Measurements from ENCODE around the gene SPON1. TPM values are rescaled to one million over a fixed set of nuclear protein-coding genes. Genes with fewer than 3 reads are reported as not detected.

The SPON1 gene
- total RNA-seq, 1 experiment from 2014 or later = 0.20 TPM

DNA sequence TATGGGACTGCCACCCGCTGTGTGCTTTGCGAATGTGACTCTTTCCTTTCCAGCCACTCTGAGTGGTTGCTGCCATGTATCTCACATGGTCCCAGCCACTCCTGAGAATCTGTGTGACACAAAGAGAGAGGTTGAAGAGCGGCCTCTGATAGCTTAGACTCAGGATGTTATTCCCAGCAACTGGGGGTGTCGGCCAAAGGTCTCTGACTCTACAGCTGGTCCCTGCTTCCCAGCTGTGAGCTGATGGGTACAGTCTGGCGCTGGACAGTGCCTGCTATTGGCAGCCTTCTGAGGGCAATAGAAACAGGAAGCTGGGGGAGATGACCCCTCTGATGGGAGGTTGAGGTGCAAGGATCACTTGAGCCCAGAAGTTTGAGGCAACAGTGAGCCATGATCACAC lies 291.3 kb downstream of the SPON1 start:
- no peak overlapping the region for H3K9ac ChIP-seq (ENCODE audit: extremely low read depth, insufficient read length, low read length)
- no peak overlapping the region for H2BK15ac ChIP-seq (ENCODE audit: low read depth, low read length)
- no peak overlapping the region for H2BK5ac ChIP-seq (ENCODE audit: insufficient read length, low read length)
- H3K4me1 Mint-ChIP-seq = peaks cover 5% of the 10 kb centered on the region in 2 experiments
- no peaks in the 10 kb centered on the region for H3K9me3 ChIP-seq (ENCODE audit: control insufficient read depth, low read depth, low read length)
- H2BK20ac ChIP-seq (ENCODE audit: low read depth, low read length, poor library complexity, severe bottlenecking) = no peak overlapping the region
- H3K27me3 ChIP-seq (ENCODE audit: insufficient read depth, low read length) = no peaks in the 10 kb centered on the region
- no peak overlapping the region for H4K8ac ChIP-seq (replicated peaks; ENCODE audit: insufficient read length, low read depth, low read length)
- peaks cover 3% of the 10 kb centered on the region; the same call in 1 of the 2 replicates for H3K4me1 ChIP-seq (ENCODE audit: insufficient read depth, low read length)
- no peak overlapping the region for H3K4ac ChIP-seq (ENCODE audit: low read depth, low read length)
- no peaks in the 10 kb centered on the region for H3K79me1 ChIP-seq (ENCODE audit: insufficient read depth, low read depth, low read length, poor library complexity, severe bottlenecking)
- no peak for DNase-seq
- H3K23me2 ChIP-seq (ENCODE audit: insufficient read length, low read depth, low read length, poor library complexity, severe bottlenecking) = no peaks in the 10 kb centered on the region
- no CpG with 5 or more reads among the region's 5 CpGs for WGBS (ENCODE audit: extremely low coverage, insufficient read length, low lambda C conversion rate)
- no peak overlapping the region for H3K23ac ChIP-seq (ENCODE audit: insufficient read length, low read depth, low read length)
- no peaks in the 10 kb centered on the region for H4K20me1 ChIP-seq (ENCODE audit: control insufficient read depth, insufficient read depth, insufficient read length)
- H2AFZ ChIP-seq (ENCODE audit: low read length) = no peak overlapping the region
- H3K18ac ChIP-seq (ENCODE audit: insufficient read length, low read depth, low read length) = no peak overlapping the region
- H3K56ac ChIP-seq (ENCODE audit: insufficient read length, low read depth, low read length) = no peak overlapping the region
- no peak overlapping the region for H4K91ac ChIP-seq (ENCODE audit: insufficient read length, low read depth, low read length)
- H3K4me3 Mint-ChIP-seq = no peak overlapping the region
- no peak overlapping the region for H3K27ac Mint-ChIP-seq
- no peak overlapping the region for H3K4me2 ChIP-seq (ENCODE audit: insufficient read depth, insufficient read length, low read length)
- no peaks in the 10 kb centered on the region for H3K9me3 Mint-ChIP-seq
- H3K27ac ChIP-seq (ENCODE audit: insufficient read length, low read depth, low read length) = no peak overlapping the region
- H3K14ac ChIP-seq (ENCODE audit: insufficient read depth, low read length) = no peak overlapping the region
- H3K79me2 ChIP-seq (ENCODE audit: insufficient read depth, low read length) = no peaks in the 10 kb centered on the region
- H4K5ac ChIP-seq (ENCODE audit: insufficient read length, low read depth, low read length) = no peak overlapping the region
- no peak overlapping the region for H2BK120ac ChIP-seq (ENCODE audit: low read depth, low read length, poor library complexity, severe bottlenecking)
- TF ChIP-seq, protein P1, sequence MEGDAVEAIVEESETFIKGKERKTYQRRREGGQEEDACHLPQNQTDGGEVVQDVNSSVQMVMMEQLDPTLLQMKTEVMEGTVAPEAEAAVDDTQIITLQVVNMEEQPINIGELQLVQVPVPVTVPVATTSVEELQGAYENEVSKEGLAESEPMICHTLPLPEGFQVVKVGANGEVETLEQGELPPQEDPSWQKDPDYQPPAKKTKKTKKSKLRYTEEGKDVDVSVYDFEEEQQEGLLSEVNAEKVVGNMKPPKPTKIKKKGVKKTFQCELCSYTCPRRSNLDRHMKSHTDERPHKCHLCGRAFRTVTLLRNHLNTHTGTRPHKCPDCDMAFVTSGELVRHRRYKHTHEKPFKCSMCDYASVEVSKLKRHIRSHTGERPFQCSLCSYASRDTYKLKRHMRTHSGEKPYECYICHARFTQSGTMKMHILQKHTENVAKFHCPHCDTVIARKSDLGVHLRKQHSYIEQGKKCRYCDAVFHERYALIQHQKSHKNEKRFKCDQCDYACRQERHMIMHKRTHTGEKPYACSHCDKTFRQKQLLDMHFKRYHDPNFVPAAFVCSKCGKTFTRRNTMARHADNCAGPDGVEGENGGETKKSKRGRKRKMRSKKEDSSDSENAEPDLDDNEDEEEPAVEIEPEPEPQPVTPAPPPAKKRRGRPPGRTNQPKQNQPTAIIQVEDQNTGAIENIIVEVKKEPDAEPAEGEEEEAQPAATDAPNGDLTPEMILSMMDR (conservative IDR thresholded peaks at IDR 0.05) = no peak
- H3K27me3 Mint-ChIP-seq (ENCODE audit: low read depth) = peaks cover 3% of the 10 kb centered on the region
- no peaks in the 10 kb centered on the region for H3K36me3 Mint-ChIP-seq (ENCODE audit: insufficient read depth in 1 of 3, low read depth in 3 of 3)
- no peak overlapping the region for H2BK12ac ChIP-seq (ENCODE audit: insufficient read length, low read depth, low read length)
- H3T11ph ChIP-seq (ENCODE audit: low read length) = no peak overlapping the region
- H2AK5ac ChIP-seq (ENCODE audit: insufficient read length, low read length) = no peak overlapping the region

Measured in H9 (cell line).